Neuronal stem cell (in vitro differentiated cells): Measurements from ENCODE around the gene ATAD3B.

Source experiments
- DNase-seq: peaks from one replicate; pipeline ENCODE4 v3.0.0-alpha.2; 2013; ENCODE audit warnings: low spot score
- H2AFZ ChIP-seq: one replicate; pipeline ENCODE4 v1.6.1; 2013; ENCODE audit warnings: mild to moderate bottlenecking, low read length, inconsistent platforms
- H2AK5ac ChIP-seq: 2 replicates; pipeline ENCODE4 v1.6.1; 2013; ENCODE audit warnings: low read depth, mild to moderate bottlenecking, inconsistent platforms, low read length, moderate library complexity, mixed read lengths
- H2BK120ac ChIP-seq: 2 replicates; pipeline ENCODE4 v1.6.1; 2013; ENCODE audit warnings: low read depth, mild to moderate bottlenecking, inconsistent platforms, low read length, moderate library complexity, mixed read lengths
- H2BK12ac ChIP-seq: one replicate; pipeline ENCODE4 v1.6.1; 2013; ENCODE audit warnings: low read length, inconsistent platforms
- H2BK15ac ChIP-seq: 2 replicates; pipeline ENCODE4 v1.6.1; 2013; ENCODE audit warnings: mild to moderate bottlenecking, low read length, inconsistent platforms, mixed read lengths
- H2BK5ac ChIP-seq: one replicate; pipeline ENCODE4 v1.6.1; 2013; ENCODE audit warnings: inconsistent platforms, mild to moderate bottlenecking, low read length, moderate library complexity
- H3K14ac ChIP-seq: one replicate; pipeline ENCODE4 v1.6.1; 2013; ENCODE audit warnings: low read length, inconsistent platforms
- H3K18ac ChIP-seq: 2 replicates; pipeline ENCODE4 v1.6.1; 2013; ENCODE audit warnings: low read length, inconsistent platforms
- H3K23ac ChIP-seq: 2 replicates; pipeline ENCODE4 v1.6.1; 2013; ENCODE audit warnings: low read depth, mild to moderate bottlenecking, mixed read lengths, low read length, inconsistent platforms; ENCODE audit not compliant: poor library complexity
- H3K27ac ChIP-seq: replicated peaks from 3 replicates; pipeline ENCODE4 v1.5.1; 2013; ENCODE audit warnings: low read length, inconsistent platforms
- H3K27me3 ChIP-seq, 3 experiments: 2 replicates each; pipeline ENCODE4 v1.6.1; 2013; ENCODE audit warnings: low read length in 3 of 3, mild to moderate bottlenecking in 2 of 3, inconsistent platforms in 1 of 3, low read depth in 1 of 3, mixed read lengths in 1 of 3, moderate library complexity in 1 of 3; ENCODE audit not compliant: control insufficient read depth in 3 of 3, insufficient read depth in 3 of 3
- H3K36me3 ChIP-seq, 2 donors: replicated peaks in 1 of 2; 2 replicates each; pipeline ENCODE4 v1.6.1; 2013; ENCODE audit warnings: low read length in 2 of 2; ENCODE audit not compliant: control insufficient read depth in 2 of 2, insufficient read depth in 2 of 2
- H3K4ac ChIP-seq: 2 replicates; pipeline ENCODE4 v1.6.1; 2013; ENCODE audit warnings: inconsistent platforms, mild to moderate bottlenecking, low read length, moderate library complexity
- H3K4me1 ChIP-seq, 2 donors: 1 replicate in 1 of 2; 2 replicates in 1 of 2; pipeline ENCODE4 v1.6.1; 2013; ENCODE audit warnings: low read length in 2 of 2, low read depth in 1 of 2; ENCODE audit not compliant: control insufficient read depth in 2 of 2, insufficient read depth in 1 of 2
- H3K4me2 ChIP-seq: one replicate; pipeline ENCODE4 v1.6.1; 2013; ENCODE audit warnings: mild to moderate bottlenecking, low read length, inconsistent platforms; ENCODE audit not compliant: insufficient read depth, poor library complexity, severe bottlenecking
- H3K4me3 ChIP-seq, 2 donors: 2 replicates each; pipeline ENCODE4 v1.5.1; 2013; ENCODE audit warnings: low read length in 2 of 2, mild to moderate bottlenecking in 2 of 2, inconsistent platforms in 1 of 2, moderate library complexity in 1 of 2
- H3K79me1 ChIP-seq: one replicate; pipeline ENCODE4 v1.6.1; 2013; ENCODE audit warnings: low read depth, mild to moderate bottlenecking, inconsistent platforms, low read length, moderate library complexity
- H3K9ac ChIP-seq: one replicate; pipeline ENCODE4 v1.6.1; 2013; ENCODE audit warnings: mild to moderate bottlenecking, low read depth, low read length, inconsistent platforms; ENCODE audit not compliant: poor library complexity
- H3K9me3 ChIP-seq, 2 donors: replicated peaks in 1 of 2; 2 replicates each; pipeline versions ENCODE3 to v1.6.1; 2013; ENCODE audit warnings: low read length in 2 of 2, mild to moderate bottlenecking in 2 of 2, inconsistent platforms in 1 of 2, low read depth in 1 of 2, mixed read lengths in 1 of 2, moderate library complexity in 1 of 2; ENCODE audit not compliant: control insufficient read depth in 2 of 2, insufficient read depth in 1 of 2
- H4K8ac ChIP-seq: one replicate; pipeline ENCODE4 v1.6.1; 2013; ENCODE audit warnings: low read depth, mild to moderate bottlenecking, inconsistent platforms, low read length, moderate library complexity
- H4K91ac ChIP-seq: one replicate; pipeline ENCODE4 v1.6.1; 2013; ENCODE audit warnings: low read length, low read depth, mild to moderate bottlenecking, inconsistent platforms; ENCODE audit not compliant: poor library complexity
- WGBS, 2 donors: extraction: QIAGEN DNeasy Blood & Tissue Kit; methylation state at CpG; one replicate each; pipeline ENCODE4 v1.1.7; 2013; ENCODE audit warnings: missing lambda C conversion rate in 2 of 2, mixed read lengths in 1 of 2; ENCODE audit not compliant: insufficient read length in 2 of 2, insufficient replicate concordance in 1 of 2; ENCODE audit errors: extremely low coverage in 2 of 2; 5-methylcytosine and 5-hydroxymethylcytosine counted together

Gene ATAD3B

DNA sequence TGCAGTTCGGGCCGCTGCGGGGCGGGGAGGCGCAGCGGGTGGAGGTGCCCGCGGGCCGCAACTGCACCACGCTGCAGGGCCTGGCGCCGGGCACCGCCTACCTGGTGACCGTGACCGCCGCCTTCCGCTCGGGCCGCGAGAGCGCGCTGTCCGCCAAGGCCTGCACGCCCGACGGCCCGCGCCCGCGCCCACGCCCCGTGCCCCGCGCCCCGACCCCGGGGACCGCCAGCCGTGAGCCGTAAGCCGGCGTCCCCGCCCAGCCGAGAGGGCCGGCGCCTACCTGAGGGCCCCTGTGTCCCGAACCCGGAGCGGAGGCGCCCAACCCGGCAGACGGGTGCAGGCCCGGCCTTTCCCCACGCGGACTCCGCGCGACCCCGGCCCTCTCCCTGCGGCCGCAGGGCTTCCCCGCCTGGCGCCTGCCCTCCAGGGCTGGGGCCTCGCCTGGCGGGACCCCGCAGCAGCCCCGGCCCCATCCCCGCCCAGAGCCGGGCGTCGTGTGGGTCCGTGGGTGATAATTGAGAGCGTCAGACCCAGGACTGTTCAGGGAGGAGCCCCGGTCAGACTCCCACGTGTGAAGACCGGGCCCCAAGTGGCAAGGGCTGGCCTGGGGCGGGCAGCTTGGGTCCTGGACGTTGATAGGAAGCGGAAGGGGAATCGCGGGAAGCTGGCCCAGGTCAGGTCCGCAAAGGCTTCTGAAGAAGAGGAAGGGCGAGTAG, 31.9 kb upstream of the ATAD3B start:
- Histone ChIP-seq H3K23ac (peak overlapping the region; percentile 73), H3K79me1 (peaks cover 4% of the 10 kb centered on the region), H3K14ac (no peak overlapping the region), H4K91ac (no peak overlapping the region), H4K8ac (no peak overlapping the region), H2BK5ac (peak overlapping the region; percentile 3), H3K4me2 (no peak overlapping the region), H3K9ac (peak overlapping the region; percentile 44), H2AFZ (no peak overlapping the region), H3K27ac (no peak overlapping the region), H2BK15ac (peak overlapping the region; percentile 96), H2BK120ac (peak overlapping the region; percentile 69), H3K9me3 (no peaks in the 10 kb centered on the region), H3K18ac (no peak overlapping the region), H2BK12ac (no peak overlapping the region), H3K4me3 (no peak overlapping the region), H3K4ac (no peak overlapping the region), H3K27me3 (peaks cover 0 to 19% (median 5%) of the 10 kb centered on the region in 3 experiments), H3K36me3 (no peaks in the 10 kb centered on the region), H2AK5ac (peak overlapping the region; percentile 96), H3K4me1 (peaks cover 14 to 35% of the 10 kb centered on the region in 2 donors)
- DNase-seq = no peak
- WGBS, 2 donors = no CpG with 5 or more reads among the region's 82 CpGs

DNA sequence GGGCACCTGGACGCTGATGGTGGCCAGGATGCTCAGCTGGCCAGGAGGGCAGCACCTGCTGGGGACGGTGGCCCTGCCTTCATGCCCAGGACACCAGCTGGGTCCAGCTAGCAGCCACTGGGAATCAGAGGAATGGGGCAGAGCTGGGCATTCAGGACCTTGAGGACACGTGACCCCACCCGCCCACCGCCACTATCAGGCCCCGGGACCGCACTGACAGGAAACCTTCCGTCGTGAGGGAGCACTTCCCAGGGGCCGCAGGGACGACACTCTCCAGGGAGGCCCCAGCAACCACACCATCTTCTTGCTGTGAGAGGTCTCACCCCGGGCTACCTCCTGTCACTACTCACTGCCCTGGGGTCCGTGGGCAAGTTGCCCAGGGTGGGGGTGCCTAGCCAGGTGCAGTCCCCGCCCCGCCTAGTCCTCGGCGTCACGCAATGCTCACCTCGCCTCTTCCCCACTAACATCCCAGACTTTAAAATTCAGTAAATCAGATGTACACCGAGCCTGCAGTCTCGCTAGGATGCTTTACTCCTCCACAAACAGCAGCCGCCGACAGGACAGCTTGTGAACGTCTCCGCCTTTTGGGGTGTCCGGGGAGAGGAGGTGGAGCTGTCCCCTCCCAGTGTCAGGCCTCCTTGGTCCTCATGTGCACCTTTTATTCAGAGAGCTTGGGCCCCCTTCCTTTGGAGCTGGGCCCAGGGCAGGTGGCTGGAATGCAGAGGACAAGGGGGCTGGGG, 31.1 kb upstream of the ATAD3B start:
- no CpG with 5 or more reads among the region's 26 CpGs for WGBS, 2 donors
- Histone ChIP-seq H3K14ac (no peak overlapping the region), H3K27me3 (peaks cover 0 to 12% (median 5%) of the 10 kb centered on the region in 3 experiments)

DNA sequence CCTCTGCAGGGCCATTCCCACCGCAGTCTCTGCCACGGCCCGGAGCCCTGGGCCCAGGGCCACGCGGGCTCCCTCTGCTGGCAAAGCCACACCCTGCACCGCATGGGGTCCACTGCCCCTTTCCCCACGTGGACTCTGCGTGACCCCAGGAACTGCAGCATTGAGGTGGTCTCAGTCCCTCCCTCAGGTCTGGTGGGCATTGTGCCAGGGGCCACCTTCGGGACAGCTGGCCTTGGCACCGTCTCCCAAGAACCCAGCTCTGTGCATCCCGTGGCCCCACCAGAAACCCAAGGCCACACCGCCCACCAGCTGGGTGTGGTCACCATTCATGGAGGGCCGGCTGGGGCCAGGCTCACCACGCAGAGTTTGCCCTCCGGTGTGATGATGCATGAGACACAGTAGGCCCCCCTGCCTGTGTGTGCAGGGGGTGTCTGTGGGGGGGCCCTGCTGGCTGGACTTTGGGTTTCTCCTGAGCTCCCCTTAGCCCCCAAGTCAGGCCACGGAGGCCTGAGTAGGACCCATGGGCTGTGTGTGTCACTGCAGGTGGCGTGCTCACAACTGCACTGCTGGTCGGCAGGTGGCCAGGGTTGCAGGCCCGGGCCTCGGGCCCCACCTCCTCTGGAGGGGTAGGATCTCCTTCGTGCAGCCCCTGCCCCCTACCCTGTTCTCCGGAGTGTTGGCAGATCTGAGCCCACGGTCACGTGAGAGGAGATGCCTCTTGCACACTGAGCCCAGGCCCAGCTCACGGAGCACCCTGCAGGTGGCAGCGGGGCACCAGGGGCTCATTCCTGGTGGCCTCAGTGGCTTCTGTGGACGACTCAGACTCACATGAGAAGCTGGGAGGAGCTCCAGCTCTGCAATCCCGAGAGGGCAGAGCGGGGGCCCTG, 30.3 kb upstream of the ATAD3B start:
- H2BK5ac ChIP-seq = peak overlapping the region; percentile 3
- H2BK12ac ChIP-seq = peak overlapping the region; percentile 84
- H2AK5ac ChIP-seq = peak overlapping the region; percentile 59
- peaks cover 3 to 27% of the 10 kb centered on the region in 2 donors for H3K4me1 ChIP-seq
- H3K9me3 ChIP-seq = no peaks in the 10 kb centered on the region
- H2BK120ac ChIP-seq = peak overlapping the region; percentile 69
- peak overlapping the region; percentile 76 for H3K4ac ChIP-seq
- no peak overlapping the region for H3K4me3 ChIP-seq
- H3K4me2 ChIP-seq = no peak overlapping the region
- H3K23ac ChIP-seq = peak overlapping the region; percentile 52
- peaks cover 0 to 8% (median 0%) of the 10 kb centered on the region in 3 experiments for H3K27me3 ChIP-seq
- no peak overlapping the region for H4K8ac ChIP-seq
- peak overlapping the region; percentile 4 for H3K18ac ChIP-seq
- H3K9ac ChIP-seq = no peak overlapping the region
- no CpG with 5 or more reads among the region's 29 CpGs for WGBS, 2 donors
- DNase-seq = no peak
- H3K27ac ChIP-seq = no peak overlapping the region
- no peaks in the 10 kb centered on the region for H3K36me3 ChIP-seq
- no peak overlapping the region for H4K91ac ChIP-seq
- peak overlapping the region; percentile 97 for H2BK15ac ChIP-seq
- H2AFZ ChIP-seq = peak overlapping the region; percentile 53
- no peak overlapping the region for H3K14ac ChIP-seq
- H3K79me1 ChIP-seq = peaks cover 4% of the 10 kb centered on the region

More for the DNA sequence above, 31.1 kb upstream of the ATAD3B start:
- Histone ChIP-seq H3K36me3 (no peaks in the 10 kb centered on the region), H3K4me1 (peaks cover 7 to 28% of the 10 kb centered on the region in 2 donors), H3K27ac (no peak overlapping the region), H3K4me2 (no peak overlapping the region), H3K79me1 (peaks cover 4% of the 10 kb centered on the region), H2BK5ac (peak overlapping the region; percentile 3), H2BK120ac (peak overlapping the region; percentile 69), H4K8ac (no peak overlapping the region), H3K9ac (peak overlapping the region; percentile 44), H3K4ac (no peak overlapping the region), H2AK5ac (peak overlapping the region; percentile 96), H2BK12ac (peak overlapping the region; percentile 63), H3K23ac (peak overlapping the region; percentile 73), H2BK15ac (peak overlapping the region; percentile 96), H3K18ac (peak overlapping the region; percentile 89), H2AFZ (peak overlapping the region; percentile 53), H4K91ac (peak overlapping the region; percentile 47), H3K9me3 (no peaks in the 10 kb centered on the region), H3K4me3 (no peak overlapping the region)
- no peak for DNase-seq
